ENCODE results near the gene NOC4L. TPM values are rescaled to one million over a fixed set of nuclear protein-coding genes. Genes with fewer than 3 reads are reported as not detected.

The NOC4L gene
- total RNA-seq, 1 experiment from 2014 or later: 62.5 TPM

DNA sequence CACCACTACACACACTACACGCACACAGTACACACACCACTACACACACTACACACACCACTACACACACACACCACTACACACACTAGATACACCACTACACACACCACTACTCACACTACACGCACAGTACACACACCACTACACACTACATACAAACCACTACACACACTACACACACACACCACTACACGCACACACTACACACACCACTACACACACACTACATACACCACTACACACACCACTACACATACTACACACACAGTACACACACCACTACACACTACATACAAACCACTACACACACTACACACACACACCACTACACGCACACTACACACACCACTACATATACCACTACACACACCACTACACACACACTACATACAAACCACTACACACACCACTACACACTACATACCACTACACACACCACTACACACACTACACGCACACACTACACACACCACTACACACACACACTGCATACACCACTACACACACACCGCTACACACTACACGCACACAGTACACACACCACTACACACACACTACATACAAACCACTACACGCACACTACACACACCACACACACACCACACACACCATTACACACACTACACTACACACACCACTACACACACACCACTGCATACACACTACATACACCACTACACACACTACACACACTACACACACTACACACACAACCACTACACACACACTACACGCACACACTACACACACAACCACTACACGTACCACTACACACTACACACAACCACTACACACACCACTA lies 11.7 kb downstream of the NOC4L start:
- no TSS peak for BruUV-seq (replicated peaks)
- H3K4me1 Mint-ChIP-seq (ENCODE audit: low read depth, unreplicated experiment): peaks cover 7% of the 10 kb centered on the region
- CTCF ChIA-PET: no interaction called here
- peaks cover 13% of the 10 kb centered on the region for H3K27me3 Mint-ChIP-seq (ENCODE audit: unreplicated experiment)
- peaks cover 9% of the 10 kb centered on the region for H3K36me3 Mint-ChIP-seq (ENCODE audit: insufficient read depth, unreplicated experiment)
- no peak overlapping the region for H3K27ac Mint-ChIP-seq (ENCODE audit: unreplicated experiment)
- DNase-seq: no peak
- no peaks in the 10 kb centered on the region for H3K9me3 Mint-ChIP-seq (ENCODE audit: low read depth, unreplicated experiment)
- no peak overlapping the region for H3K4me3 Mint-ChIP-seq (ENCODE audit: low read depth, unreplicated experiment)
- TF ChIP-seq, protein P1, sequence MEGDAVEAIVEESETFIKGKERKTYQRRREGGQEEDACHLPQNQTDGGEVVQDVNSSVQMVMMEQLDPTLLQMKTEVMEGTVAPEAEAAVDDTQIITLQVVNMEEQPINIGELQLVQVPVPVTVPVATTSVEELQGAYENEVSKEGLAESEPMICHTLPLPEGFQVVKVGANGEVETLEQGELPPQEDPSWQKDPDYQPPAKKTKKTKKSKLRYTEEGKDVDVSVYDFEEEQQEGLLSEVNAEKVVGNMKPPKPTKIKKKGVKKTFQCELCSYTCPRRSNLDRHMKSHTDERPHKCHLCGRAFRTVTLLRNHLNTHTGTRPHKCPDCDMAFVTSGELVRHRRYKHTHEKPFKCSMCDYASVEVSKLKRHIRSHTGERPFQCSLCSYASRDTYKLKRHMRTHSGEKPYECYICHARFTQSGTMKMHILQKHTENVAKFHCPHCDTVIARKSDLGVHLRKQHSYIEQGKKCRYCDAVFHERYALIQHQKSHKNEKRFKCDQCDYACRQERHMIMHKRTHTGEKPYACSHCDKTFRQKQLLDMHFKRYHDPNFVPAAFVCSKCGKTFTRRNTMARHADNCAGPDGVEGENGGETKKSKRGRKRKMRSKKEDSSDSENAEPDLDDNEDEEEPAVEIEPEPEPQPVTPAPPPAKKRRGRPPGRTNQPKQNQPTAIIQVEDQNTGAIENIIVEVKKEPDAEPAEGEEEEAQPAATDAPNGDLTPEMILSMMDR (IDR thresholded peaks at IDR 0.05; ENCODE audit: unreplicated experiment): no peak
- intact Hi-C loops (cut with micrococcal nuclease; ENCODE audit: unreplicated experiment): loop anchor here (2.0 kb wide), 2 partner anchors 63 to 259 kb away; no protein-coding TSS in a partner anchor

DNA sequence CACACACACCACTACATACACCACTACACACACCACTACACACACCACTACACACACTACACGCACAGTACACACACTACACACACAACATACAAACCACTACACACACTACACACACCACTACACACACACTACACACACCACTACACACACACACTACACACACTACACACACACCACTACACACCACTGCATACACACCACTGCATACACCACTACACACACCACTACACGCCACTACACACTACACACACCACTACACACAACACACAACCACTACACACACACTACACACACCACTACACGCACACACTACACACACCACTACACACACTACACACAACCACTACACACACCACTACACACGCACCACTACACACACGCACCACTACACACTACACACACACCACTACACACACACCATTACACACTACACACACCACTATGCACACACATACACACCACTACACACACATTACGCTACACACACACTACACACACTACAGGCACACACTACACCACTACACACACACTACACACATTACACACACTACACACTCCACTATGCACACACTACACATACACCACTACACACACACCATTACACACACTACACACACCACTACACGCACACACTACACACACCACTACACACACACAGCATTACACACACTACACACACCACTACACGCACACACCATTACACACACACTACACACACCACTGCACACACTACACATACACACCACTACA lies 12.5 kb downstream of the NOC4L start:
- TF ChIP-seq, protein P1 (IDR thresholded peaks at IDR 0.05; ENCODE audit: unreplicated experiment): no peak
- BruUV-seq (replicated peaks): no TSS peak
- intact Hi-C loops (cut with micrococcal nuclease; ENCODE audit: unreplicated experiment): no loop called here
- Mint-ChIP-seq H3K4me1 (ENCODE audit: low read depth, unreplicated experiment) (peaks cover 7% of the 10 kb centered on the region), H3K9me3 (ENCODE audit: low read depth, unreplicated experiment) (no peaks in the 10 kb centered on the region), H3K4me3 (ENCODE audit: low read depth, unreplicated experiment) (no peak overlapping the region), H3K36me3 (ENCODE audit: insufficient read depth, unreplicated experiment) (peaks cover 4% of the 10 kb centered on the region), H3K27me3 (ENCODE audit: unreplicated experiment) (peaks cover 15% of the 10 kb centered on the region), H3K27ac (ENCODE audit: unreplicated experiment) (no peak overlapping the region)
- CTCF ChIA-PET: no interaction called here
- no peak for DNase-seq

DNA sequence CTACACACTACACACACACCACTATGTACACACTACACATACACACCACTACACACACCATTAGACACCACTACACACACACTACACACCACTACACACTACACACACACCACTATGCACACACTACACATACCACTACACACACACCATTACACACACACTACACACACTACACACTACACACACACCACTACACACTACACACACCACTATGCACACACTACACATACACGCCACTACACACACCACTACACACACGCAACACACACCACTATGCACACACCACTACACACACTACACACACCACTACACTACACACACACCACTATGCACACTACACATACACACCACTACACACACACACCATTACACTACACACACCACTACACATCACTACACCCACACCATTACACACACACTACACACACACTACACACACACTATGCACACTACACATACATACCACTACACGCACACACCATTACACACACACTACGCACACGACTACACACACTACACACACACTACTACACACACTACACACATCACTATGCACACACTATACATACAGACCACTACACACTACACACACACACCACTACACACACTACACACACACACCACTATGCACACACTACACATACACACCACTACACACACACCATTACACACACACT lies 13.6 kb downstream of the NOC4L start:
- Mint-ChIP-seq H3K4me1 (ENCODE audit: low read depth, unreplicated experiment) (peaks cover 7% of the 10 kb centered on the region), H3K27ac (ENCODE audit: unreplicated experiment) (no peak overlapping the region), H3K27me3 (ENCODE audit: unreplicated experiment) (peaks cover 26% of the 10 kb centered on the region), H3K4me3 (ENCODE audit: low read depth, unreplicated experiment) (no peak overlapping the region), H3K9me3 (ENCODE audit: low read depth, unreplicated experiment) (no peaks in the 10 kb centered on the region), H3K36me3 (ENCODE audit: insufficient read depth, unreplicated experiment) (no peaks in the 10 kb centered on the region)
- TF ChIP-seq, protein P1 (IDR thresholded peaks at IDR 0.05; ENCODE audit: unreplicated experiment): no peak
- CTCF ChIA-PET: no interaction called here
- BruUV-seq (replicated peaks): no TSS peak
- intact Hi-C loops (cut with micrococcal nuclease; ENCODE audit: unreplicated experiment): no loop called here
- DNase-seq: no peak

DNA sequence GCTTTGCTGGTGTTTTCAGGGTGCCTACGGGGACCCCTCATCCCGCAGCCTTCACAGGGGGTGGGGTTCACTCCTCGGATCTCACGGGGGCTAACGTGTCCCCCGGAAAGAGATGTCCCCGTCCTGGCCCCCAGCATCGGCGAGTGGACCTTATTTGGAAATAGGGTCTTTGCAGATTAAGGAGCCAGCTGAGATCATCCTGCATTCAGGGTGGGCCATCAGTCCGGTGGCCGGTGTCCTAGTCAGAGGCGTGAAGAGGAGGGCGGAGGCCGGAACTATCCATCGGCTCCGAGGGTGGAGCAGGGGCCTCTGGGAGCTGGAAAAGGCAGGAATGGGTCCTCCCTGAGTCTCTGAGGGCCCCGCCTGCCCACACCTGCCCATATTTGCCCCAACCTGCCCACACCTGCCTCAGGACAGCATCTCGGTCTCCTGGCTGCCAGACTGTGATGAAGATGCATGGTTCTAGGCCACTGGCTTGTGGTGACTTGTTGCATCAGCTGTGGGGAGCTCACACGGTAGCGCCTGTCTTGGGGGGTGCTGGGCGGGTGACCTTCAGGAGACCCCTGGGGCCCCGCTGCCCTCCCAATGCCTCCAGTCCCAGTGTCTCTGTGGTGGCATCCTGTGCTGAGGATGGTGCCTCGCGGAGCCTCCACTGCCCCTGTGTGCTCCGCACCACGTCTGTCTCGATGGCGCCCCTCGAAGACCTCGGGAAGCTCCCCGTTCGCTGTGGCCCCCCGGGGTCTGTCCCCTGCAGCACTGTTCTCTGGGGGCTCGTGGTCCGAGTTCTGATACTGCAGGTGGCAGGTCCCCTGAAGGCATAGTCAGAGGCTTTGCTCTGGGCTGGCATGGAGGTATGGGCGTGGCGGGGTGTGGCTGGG lies 14.7 kb downstream of the NOC4L start:
- BruUV-seq (replicated peaks): no TSS peak
- intact Hi-C loops (cut with micrococcal nuclease; ENCODE audit: unreplicated experiment): no loop called here
- H3K4me3 Mint-ChIP-seq (ENCODE audit: low read depth, unreplicated experiment): no peak overlapping the region
- H3K36me3 Mint-ChIP-seq (ENCODE audit: insufficient read depth, unreplicated experiment): no peaks in the 10 kb centered on the region
- TF ChIP-seq, protein P1 (IDR thresholded peaks at IDR 0.05; ENCODE audit: unreplicated experiment): no peak
- CTCF ChIA-PET: no interaction called here
- H3K27me3 Mint-ChIP-seq (ENCODE audit: unreplicated experiment): peaks cover 37% of the 10 kb centered on the region
- H3K9me3 Mint-ChIP-seq (ENCODE audit: low read depth, unreplicated experiment): no peaks in the 10 kb centered on the region
- no peak for DNase-seq
- no peak overlapping the region for H3K27ac Mint-ChIP-seq (ENCODE audit: unreplicated experiment)
- H3K4me1 Mint-ChIP-seq (ENCODE audit: low read depth, unreplicated experiment): peaks cover 9% of the 10 kb centered on the region
